Effector CD4-positive, alpha-beta T cell (primary cell): ENCODE data around the gene SPEF1.

Source experiments
- DNase-seq: peaks from one replicate; pipeline ENCODE4 v3.0.0-alpha.2; 2020

The SPEF1 gene

GRCh38 chr20:3787324-3788014 is 6.2 kb upstream of the SPEF1 start:
- DNase-seq = no peak

GRCh38 chr20:3786665-3787323 is 5.5 kb upstream of the SPEF1 start, which contains the start of gene CENPB:
TSS of gene CENPB (minus strand) at chr20:3786740. CDS start at chr20:3786483, 257 bp downstream.
- peak; percentile 87 for DNase-seq

GRCh38 chr20:3786126-3786484 is 4.9 kb upstream of the SPEF1 start:
- peak; percentile 36 for DNase-seq

GRCh38 chr20:3785240-3786125 is 4.2 kb upstream of the SPEF1 start:
- DNase-seq = no peak

- no peak for DNase-seq
These were observed 3.6 kb upstream of the SPEF1 start for GRCh38 chr20:3784863-3785239.

- no peak for DNase-seq
These were observed 3.1 kb upstream of the SPEF1 start for GRCh38 chr20:3784216-3784853.

GRCh38 chr20:3783511-3784195 is 2.4 kb upstream of the SPEF1 start:
- DNase-seq = no peak

GRCh38 chr20:3783068-3783489 is 1.8 kb upstream of the SPEF1 start:
- DNase-seq = no peak

- DNase-seq = no peak
These were observed 1.3 kb upstream of the SPEF1 start for GRCh38 chr20:3782597-3782996.

- no peak for DNase-seq
These were observed 2.3 kb downstream of the SPEF1 start for GRCh38 chr20:3778976-3779375.

GRCh38 chr20:3777716-3778629 is 3.3 kb downstream of the SPEF1 start:
- peak; percentile 23 for DNase-seq

GRCh38 chr20:3777381-3777715 is 3.9 kb downstream of the SPEF1 start:
- DNase-seq = no peak

- DNase-seq = no peak
These were observed 5.7 kb downstream of the SPEF1 start for GRCh38 chr20:3775457-3776108.

GRCh38 chr20:3771552-3772058 is 9.6 kb downstream of the SPEF1 start:
- DNase-seq = no peak

GRCh38 chr20:3768342-3769130 is 12.7 kb downstream of the SPEF1 start:
- peak; percentile 86 for DNase-seq

GRCh38 chr20:3767427-3768341 is 13.6 kb downstream of the SPEF1 start, which contains the start of gene ADISSP:
TSS of gene ADISSP (minus strand) at chr20:3767753. CDS start at chr20:3760100, 7,653 bp downstream.
- DNase-seq = peak; percentile 96

GRCh38 chr20:3767110-3767426 is 14.2 kb downstream of the SPEF1 start:
- no peak for DNase-seq

- no peak for DNase-seq
These were observed 14.7 kb downstream of the SPEF1 start for GRCh38 chr20:3766422-3767109.
